Spleen (tissue), 11 donors: ENCODE data around the gene MYOT. TPM values are rescaled to one million over a fixed set of nuclear protein-coding genes. Genes with fewer than 3 reads are reported as not detected.

Experiments
- DNase-seq: peaks from one replicate; pipeline ENCODE4 v3.0.0-alpha.2; 2020
- H3K27ac ChIP-seq, 8 donors: fragments of 200-600 bp; sonication (generic) in 7 of 8; 1 replicate in 4 of 8; 2 replicates in 4 of 8; pipeline versions ENCODE4 v1.5.0 to v1.8.0; 2016 to 2021; ENCODE audit warnings: inconsistent platforms in 4 of 8, mild to moderate bottlenecking in 4 of 8, moderate library complexity in 1 of 8
- H3K27me3 ChIP-seq, 7 donors: fragments of 200-600 bp; sonication (generic) in 6 of 7; replicated peaks in 1 of 7; 1 replicate in 4 of 7; 2 replicates in 3 of 7; pipeline versions ENCODE4 v1.5.0 to v1.8.0; 2016 to 2021; ENCODE audit warnings: inconsistent platforms in 3 of 7, mild to moderate bottlenecking in 1 of 7
- H3K36me3 ChIP-seq, 6 donors: fragments of 200-600 bp; sonication (generic) in 5 of 6; 1 replicate in 4 of 6; 2 replicates in 2 of 6; pipeline versions ENCODE4 v1.5.0 to v1.8.0; 2016 to 2021; ENCODE audit warnings: inconsistent platforms in 2 of 6
- H3K4me1 ChIP-seq, 6 donors: fragments of 200-600 bp; sonication (generic) in 5 of 6; 1 replicate in 3 of 6; 2 replicates in 3 of 6; pipeline versions ENCODE4 v1.5.0 to v1.8.0; 2016 to 2021; ENCODE audit warnings: inconsistent platforms in 3 of 6
- H3K4me3 ChIP-seq, 8 donors: fragments of 200-600 bp; sonication (generic) in 7 of 8; 1 replicate in 4 of 8; 2 replicates in 4 of 8; pipeline versions ENCODE4 v1.5.0 to v1.8.0; 2016 to 2021; ENCODE audit warnings: inconsistent platforms in 4 of 8, mild to moderate bottlenecking in 4 of 8, moderate library complexity in 2 of 8
- H3K9me3 ChIP-seq, 8 donors: fragments of 200-600 bp; sonication (generic) in 7 of 8; 1 replicate in 4 of 8; 2 replicates in 4 of 8; pipeline versions ENCODE4 v1.5.0 to v1.8.0; 2016 to 2021; ENCODE audit warnings: inconsistent platforms in 4 of 8
- POLR2A ChIP-seq, 3 donors: fragments of 450-650 bp; IDR thresholded peaks; one replicate each; pipeline ENCODE4 v1.5.1; 2017; ENCODE audit warnings: antibody characterized with exemption in 3 of 3, mild to moderate bottlenecking in 1 of 3
- POLR2AphosphoS5 ChIP-seq, 3 donors: sonication (generic); formaldehyde crosslinking; IDR thresholded peaks; one replicate each; pipeline ENCODE4 v1.5.1; 2017; ENCODE audit warnings: antibody characterized with exemption in 3 of 3
- WGBS, 5 donors: extraction: QIAGEN DNeasy Blood & Tissue Kit in 3 of 5; methylation state at CpG; one replicate each; pipeline versions ENCODE4 v1.1.5 to v1.1.7; 2013 to 2018; 5-methylcytosine and 5-hydroxymethylcytosine counted together
- intact Hi-C: fragments of 100-400 bp; cut with DNase I; formaldehyde crosslinking; loops from one replicate; pipeline ENCODE4 v1.15.0; 2023; ENCODE audit warnings: low total_unique reads
- polyA plus RNA-seq, 3 donors: library from polyadenylated mRNA; stranded (reverse); fragments of 200-250 nt; gene quantifications; one replicate each; pipeline ENCODE4 v1.2.1, GENCODE V29; 2013
- total RNA-seq, 7 donors: library from RNA; depleted of rRNA in 3 of 7; stranded (reverse); fragments of >200 nt in 3 of 7; fragmentation: NEBNext Ultra II Directional in 4 of 7; extraction: Animal tissue kit (Norgen Biotek cat#: 25700) in 4 of 7; gene quantifications; one replicate each; pipeline versions ENCODE4 v1.1.0 to v1.2.1, GENCODE V29; 2016 to 2021
- TF ChIP-seq, protein P1 (sequence below), 11 experiments: fragments of 200-600 bp in 7 of 11; fragments of 450-650 bp in 4 of 11; sonication (generic) in 4 of 11; IDR thresholded peaks in 8 of 11; conservative IDR thresholded peaks in 3 of 11; 1 replicate in 7 of 11; 2 replicates in 4 of 11; pipeline versions ENCODE4 v1.4.0 to v1.8.0; 2016 to 2021; ENCODE audit warnings: antibody characterized with exemption in 11 of 11, inconsistent platforms in 4 of 11, mild to moderate bottlenecking in 1 of 11
- donor health status: healthy with polysubstance abuse.
- donor health status: DM: no; HTN: no; CAD: no; lungs with moderate emphysema.
- donor health status: DM: no; HTN: no; CAD: no.
- donor health status: Bipolar disorder and iron deficiency.
- donor health status: healthy.
- donor health status: DM: no; HTN: no; CAD: no.
- donor health status: DM: yes; HTN: yes; CAD: no.

Gene MYOT
- total and polyA plus RNA-seq, 10 donors = 0.27 to 0.94 (median 0.66) TPM; not detected in 3

GRCh38 chr5:137856916-137857862 lies 10.5 kb upstream of the MYOT start:
- DNase-seq = no peak
- Histone ChIP-seq H3K27me3 (no peaks in the 10 kb centered on the region), H3K9me3 (peaks cover 0 to 6% (median 0%) of the 10 kb centered on the region in 8 donors), H3K4me1 (peaks cover 8 to 46% (median 31%) of the 10 kb centered on the region in 6 donors), H3K27ac (peak overlapping the region in 7 of 8 donors; percentile 56 to 78 (median 66)), H3K36me3 (no peaks in the 10 kb centered on the region), H3K4me3 (peak overlapping the region in 2 of 8 donors; percentile 29 to 49)
- 62 to 81% (median 76%) methylated on average over 5 of the region's 5 CpGs for WGBS, 5 donors
- no peak for TF ChIP-seq POLR2AphosphoS5 (IDR thresholded peaks at IDR 0.05)
- TF ChIP-seq, protein P1, sequence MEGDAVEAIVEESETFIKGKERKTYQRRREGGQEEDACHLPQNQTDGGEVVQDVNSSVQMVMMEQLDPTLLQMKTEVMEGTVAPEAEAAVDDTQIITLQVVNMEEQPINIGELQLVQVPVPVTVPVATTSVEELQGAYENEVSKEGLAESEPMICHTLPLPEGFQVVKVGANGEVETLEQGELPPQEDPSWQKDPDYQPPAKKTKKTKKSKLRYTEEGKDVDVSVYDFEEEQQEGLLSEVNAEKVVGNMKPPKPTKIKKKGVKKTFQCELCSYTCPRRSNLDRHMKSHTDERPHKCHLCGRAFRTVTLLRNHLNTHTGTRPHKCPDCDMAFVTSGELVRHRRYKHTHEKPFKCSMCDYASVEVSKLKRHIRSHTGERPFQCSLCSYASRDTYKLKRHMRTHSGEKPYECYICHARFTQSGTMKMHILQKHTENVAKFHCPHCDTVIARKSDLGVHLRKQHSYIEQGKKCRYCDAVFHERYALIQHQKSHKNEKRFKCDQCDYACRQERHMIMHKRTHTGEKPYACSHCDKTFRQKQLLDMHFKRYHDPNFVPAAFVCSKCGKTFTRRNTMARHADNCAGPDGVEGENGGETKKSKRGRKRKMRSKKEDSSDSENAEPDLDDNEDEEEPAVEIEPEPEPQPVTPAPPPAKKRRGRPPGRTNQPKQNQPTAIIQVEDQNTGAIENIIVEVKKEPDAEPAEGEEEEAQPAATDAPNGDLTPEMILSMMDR (IDR thresholded peaks at IDR 0.05 in 8 of 11, conservative IDR thresholded peaks at IDR 0.05 in 3 of 11) = no peak
- no peak for TF ChIP-seq POLR2A (IDR thresholded peaks at IDR 0.05)
- intact Hi-C loops = no loop called here

DNA sequence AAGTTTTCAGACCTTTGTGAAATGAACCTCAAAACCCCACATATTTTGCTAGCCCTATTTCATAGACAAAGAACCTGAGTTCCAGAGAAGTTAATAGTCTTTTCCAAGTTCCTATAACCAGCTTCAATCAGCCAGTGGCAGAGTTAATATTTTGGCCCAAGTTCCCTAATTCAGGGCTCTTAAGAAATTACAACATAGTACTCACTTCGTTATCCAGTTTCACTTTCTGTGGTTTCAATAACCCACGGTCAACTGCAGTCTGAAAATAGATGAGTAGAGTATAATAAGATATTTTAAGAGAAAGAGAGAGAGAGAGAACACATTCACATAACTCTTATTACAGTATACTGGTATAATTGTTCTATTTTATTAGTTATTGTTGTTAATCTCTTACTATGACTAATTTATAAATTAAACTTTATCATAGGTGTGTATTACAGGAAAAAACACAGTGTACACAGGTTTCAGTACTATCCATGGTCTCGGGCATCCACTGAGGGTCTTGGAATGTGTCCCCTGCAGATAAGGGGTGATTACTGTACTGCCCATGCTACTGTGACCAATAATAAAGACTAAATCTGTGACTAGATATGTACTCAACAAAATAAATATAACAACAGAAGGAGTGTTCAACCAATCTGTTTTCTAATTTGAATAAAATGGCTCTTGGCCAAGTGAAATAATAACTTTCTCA lies 9.3 kb upstream of the MYOT start:
- peak overlapping the region in 4 of 8 donors; percentile 3 to 49 (median 20) for H3K4me3 ChIP-seq
- peak overlapping the region in 7 of 8 donors; percentile 56 to 78 (median 66) for H3K27ac ChIP-seq
- H3K36me3 ChIP-seq = no peaks in the 10 kb centered on the region
- DNase-seq = no peak
- 10 to 23% (median 16%) methylated on average over 3 of the region's 3 CpGs for WGBS, 5 donors
- peaks cover 8 to 46% (median 31%) of the 10 kb centered on the region in 6 donors for H3K4me1 ChIP-seq
- intact Hi-C loops = no loop called here
- no peak for TF ChIP-seq POLR2AphosphoS5 (IDR thresholded peaks at IDR 0.05)
- TF ChIP-seq POLR2A (IDR thresholded peaks at IDR 0.05) = no peak
- TF ChIP-seq, protein P1 (IDR thresholded peaks at IDR 0.05 in 8 of 11, conservative IDR thresholded peaks at IDR 0.05 in 3 of 11) = no peak
- H3K9me3 ChIP-seq = peaks cover 0 to under 1% (median 0%) of the 10 kb centered on the region in 8 donors
- no peaks in the 10 kb centered on the region for H3K27me3 ChIP-seq

- TF ChIP-seq POLR2AphosphoS5 (IDR thresholded peaks at IDR 0.05) (peak in 1 of 3 donors; percentile 18), POLR2A (IDR thresholded peaks at IDR 0.05) (no peak)
- TF ChIP-seq, protein P1 (IDR thresholded peaks at IDR 0.05 in 8 of 11, conservative IDR thresholded peaks at IDR 0.05 in 3 of 11) = no peak
- no peak for DNase-seq
- Histone ChIP-seq H3K4me3 (peak overlapping the region in 2 of 8 donors; percentile 29 to 49), H3K9me3 (no peaks in the 10 kb centered on the region), H3K36me3 (no peaks in the 10 kb centered on the region), H3K27me3 (no peaks in the 10 kb centered on the region), H3K4me1 (peaks cover 8 to 46% (median 31%) of the 10 kb centered on the region in 6 donors), H3K27ac (peak overlapping the region in 7 of 8 donors; percentile 56 to 78 (median 66))
- intact Hi-C loops = no loop called here
- 62 to 73% (median 71%) methylated on average over 5 of the region's 5 CpGs for WGBS, 5 donors
These were observed 8.7 kb upstream of the MYOT start for GRCh38 chr5:137858954-137859353.
